Uterus (tissue), 4 donors: ENCODE data around the gene KRTAP5-2. TPM values are rescaled to one million over a fixed set of nuclear protein-coding genes. Genes with fewer than 3 reads are reported as not detected.

Source experiments
- DNase-seq, 2 donors: peaks; one replicate each; pipeline ENCODE4 v3.0.0-alpha.2; 2019 to 2020
- H3K27ac ChIP-seq, 2 donors: fragments of 200-600 bp; sonication (generic); 1 replicate in 1 of 2; 2 replicates in 1 of 2; pipeline ENCODE4 v1.5.1; 2016 to 2018
- H3K27me3 ChIP-seq, 2 donors: fragments of 200-600 bp; sonication (generic); one replicate each; pipeline ENCODE4 v1.5.1; 2018 to 2019; ENCODE audit warnings: control low read depth in 1 of 2
- H3K36me3 ChIP-seq, 2 donors: fragments of 200-600 bp; sonication (generic); one replicate each; pipeline ENCODE4 v1.5.1; 2019; ENCODE audit warnings: control low read depth in 1 of 2
- H3K4me1 ChIP-seq, 2 donors: fragments of 200-600 bp; sonication (generic); one replicate each; pipeline ENCODE4 v1.5.1; 2018 to 2019; ENCODE audit warnings: control low read depth in 1 of 2
- H3K4me3 ChIP-seq, 2 donors: fragments of 200-600 bp; sonication (generic); 1 replicate in 1 of 2; 2 replicates in 1 of 2; pipeline ENCODE4 v1.5.1; 2018 to 2019; ENCODE audit warnings: mild to moderate bottlenecking in 1 of 2
- H3K9me3 ChIP-seq, 2 donors: fragments of 200-600 bp; sonication (generic); one replicate each; pipeline ENCODE4 v1.5.1; 2019; ENCODE audit warnings: control low read depth in 1 of 2
- POLR2A ChIP-seq, 2 donors: fragments of 450-650 bp; IDR thresholded peaks; one replicate each; pipeline ENCODE4 v1.6.1; 2016; ENCODE audit warnings: antibody characterized with exemption in 2 of 2, mild to moderate bottlenecking in 1 of 2, moderate library complexity in 1 of 2
- intact Hi-C: fragments of 100-400 bp; cut with DNase I; formaldehyde crosslinking; loops from one replicate; pipeline ENCODE4 v1.15.1; 2023; ENCODE audit warnings: low total_unique reads
- total RNA-seq, 4 donors: library from RNA; depleted of rRNA in 3 of 4; stranded (reverse); fragments of >200 nt in 3 of 4; gene quantifications; one replicate each; pipeline versions ENCODE4 v1.1.0 to v1.2.4, GENCODE V29; 2014 to 2023
- TF ChIP-seq, protein P1 (sequence below), 4 experiments: fragments of 200-600 bp in 2 of 4; fragments of 450-650 bp in 2 of 4; sonication (generic) in 2 of 4; IDR thresholded peaks; one replicate each; pipeline ENCODE4 v1.5.1; 2016 to 2019; ENCODE audit warnings: antibody characterized with exemption in 4 of 4, mild to moderate bottlenecking in 2 of 4, moderate library complexity in 1 of 4
- donor health status: DM: yes; HTN: yes; CAD: no.

KRTAP5-2 gene
- total RNA-seq, 4 donors from 2014 or later, result not detected

DNA sequence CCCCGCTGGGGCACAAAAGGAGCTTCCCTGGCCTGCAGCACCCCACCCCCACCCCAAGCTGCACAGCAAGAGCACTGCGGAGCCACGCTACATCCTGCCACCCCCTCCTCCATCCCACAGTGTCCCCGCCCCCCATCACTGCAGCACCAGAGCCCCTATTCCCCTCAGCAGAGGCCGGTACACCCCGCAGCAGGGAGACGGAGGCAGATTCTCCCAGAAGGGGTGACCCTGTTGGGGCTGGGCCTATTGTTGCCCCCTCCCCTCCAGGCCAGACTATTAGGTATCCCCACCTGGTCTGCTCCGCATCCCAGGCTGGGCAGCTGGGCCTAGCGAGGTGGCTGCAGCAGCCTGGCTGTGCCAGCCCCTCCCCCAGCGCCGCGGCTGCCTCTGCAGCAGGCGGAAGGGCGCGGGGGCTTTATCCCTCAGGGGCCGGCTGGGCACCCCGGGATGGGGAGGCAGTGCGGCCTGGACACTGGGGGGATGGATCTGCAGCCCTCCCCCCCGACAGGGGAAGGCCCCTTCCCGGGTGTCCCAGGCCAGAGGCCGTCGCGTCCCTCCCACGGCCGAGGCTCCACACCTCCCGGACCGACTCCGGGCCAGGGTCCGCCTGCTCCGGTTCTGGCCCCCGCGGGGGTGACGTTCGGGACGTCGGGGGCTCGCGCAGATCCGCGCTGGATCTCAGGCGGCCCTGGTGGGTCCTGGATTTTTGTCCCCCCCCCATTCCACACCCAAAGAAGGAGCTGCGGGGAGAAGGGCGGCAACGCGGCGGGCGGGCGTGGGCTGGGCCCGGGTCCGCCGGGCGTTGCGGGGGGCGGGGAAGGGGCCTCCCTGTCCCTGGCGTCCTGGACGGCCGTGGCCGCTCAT is 27.0 kb downstream of the KRTAP5-2 start:
- TF ChIP-seq POLR2A (IDR thresholded peaks at IDR 0.05), result peak in 1 of 2 donors; percentile 33
- TF ChIP-seq, protein P1, sequence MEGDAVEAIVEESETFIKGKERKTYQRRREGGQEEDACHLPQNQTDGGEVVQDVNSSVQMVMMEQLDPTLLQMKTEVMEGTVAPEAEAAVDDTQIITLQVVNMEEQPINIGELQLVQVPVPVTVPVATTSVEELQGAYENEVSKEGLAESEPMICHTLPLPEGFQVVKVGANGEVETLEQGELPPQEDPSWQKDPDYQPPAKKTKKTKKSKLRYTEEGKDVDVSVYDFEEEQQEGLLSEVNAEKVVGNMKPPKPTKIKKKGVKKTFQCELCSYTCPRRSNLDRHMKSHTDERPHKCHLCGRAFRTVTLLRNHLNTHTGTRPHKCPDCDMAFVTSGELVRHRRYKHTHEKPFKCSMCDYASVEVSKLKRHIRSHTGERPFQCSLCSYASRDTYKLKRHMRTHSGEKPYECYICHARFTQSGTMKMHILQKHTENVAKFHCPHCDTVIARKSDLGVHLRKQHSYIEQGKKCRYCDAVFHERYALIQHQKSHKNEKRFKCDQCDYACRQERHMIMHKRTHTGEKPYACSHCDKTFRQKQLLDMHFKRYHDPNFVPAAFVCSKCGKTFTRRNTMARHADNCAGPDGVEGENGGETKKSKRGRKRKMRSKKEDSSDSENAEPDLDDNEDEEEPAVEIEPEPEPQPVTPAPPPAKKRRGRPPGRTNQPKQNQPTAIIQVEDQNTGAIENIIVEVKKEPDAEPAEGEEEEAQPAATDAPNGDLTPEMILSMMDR (IDR thresholded peaks at IDR 0.05), result no peak
- DNase-seq, result peak in 1 of 2 donors; percentile 29
- Histone ChIP-seq H3K27me3 (peaks cover 0 to 5% of the 10 kb centered on the region in 2 donors), H3K27ac (peak overlapping the region; percentile 58 to 78), H3K4me1 (peaks cover 0 to 36% of the 10 kb centered on the region in 2 donors), H3K4me3 (peak overlapping the region; percentile 38 to 53), H3K36me3 (no peaks in the 10 kb centered on the region), H3K9me3 (no peaks in the 10 kb centered on the region)
- intact Hi-C loops, result no loop called here

DNA sequence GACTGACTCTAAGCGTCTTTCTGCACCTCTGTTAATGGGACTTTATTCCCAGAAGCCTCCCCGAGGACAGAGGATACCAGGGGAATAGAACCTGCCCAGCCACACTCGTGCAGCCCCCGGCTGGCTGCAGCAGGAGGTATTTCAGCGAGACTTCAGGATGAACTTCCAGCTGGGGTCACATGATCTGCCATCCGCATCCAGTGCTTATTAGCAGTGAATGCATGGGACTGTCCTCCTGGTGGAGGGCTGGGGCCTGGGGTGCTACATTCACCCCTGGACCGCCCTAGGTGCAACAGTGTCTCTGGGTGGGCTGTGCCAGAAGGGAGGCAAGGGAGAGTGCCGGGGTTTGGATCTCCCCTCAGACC is 27.6 kb downstream of the KRTAP5-2 start:
- intact Hi-C loops, result no loop called here
- peak overlapping the region; percentile 38 to 53 for H3K4me3 ChIP-seq
- H3K27ac ChIP-seq, result peak overlapping the region; percentile 58 to 78

DNA sequence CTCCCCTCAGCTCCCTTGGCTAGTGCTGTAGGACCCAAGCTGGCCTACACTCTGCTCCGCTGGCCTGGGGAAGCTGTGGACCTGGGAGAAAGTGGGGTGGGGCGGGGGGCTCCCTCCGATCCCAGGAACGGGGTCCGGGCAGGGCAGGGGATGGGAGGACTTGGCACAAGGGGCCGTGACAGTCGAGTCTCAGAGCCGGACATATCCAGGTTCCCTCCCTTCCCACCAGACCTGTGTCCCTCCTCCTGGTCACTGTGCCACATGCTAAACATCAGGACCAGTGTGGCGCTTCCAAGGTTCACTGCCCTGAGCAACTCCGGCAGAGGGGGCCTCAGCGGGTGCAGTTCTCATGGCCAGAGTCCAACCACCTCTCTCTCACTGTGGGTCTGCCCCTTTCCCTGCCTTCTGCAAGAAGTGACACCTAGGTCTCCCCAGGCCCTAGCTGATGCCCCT is 28.1 kb downstream of the KRTAP5-2 start:
- intact Hi-C loops, result no loop called here
- TF ChIP-seq POLR2A (IDR thresholded peaks at IDR 0.05), result no peak
- TF ChIP-seq, protein P1 (IDR thresholded peaks at IDR 0.05), result no peak
- Histone ChIP-seq H3K36me3 (no peaks in the 10 kb centered on the region), H3K4me1 (peaks cover 0 to 36% of the 10 kb centered on the region in 2 donors), H3K27me3 (peaks cover 0 to 5% of the 10 kb centered on the region in 2 donors), H3K27ac (peak overlapping the region; percentile 58 to 78), H3K4me3 (no peak overlapping the region), H3K9me3 (no peaks in the 10 kb centered on the region)
- no peak for DNase-seq

More for the DNA sequence above, 27.6 kb downstream of the KRTAP5-2 start:
- no peaks in the 10 kb centered on the region for H3K36me3 ChIP-seq
- H3K9me3 ChIP-seq, result no peaks in the 10 kb centered on the region
- H3K27me3 ChIP-seq, result peaks cover 0 to 5% of the 10 kb centered on the region in 2 donors
- TF ChIP-seq, protein P1 (IDR thresholded peaks at IDR 0.05), result no peak
- TF ChIP-seq POLR2A (IDR thresholded peaks at IDR 0.05), result no peak
- peaks cover 0 to 36% of the 10 kb centered on the region in 2 donors for H3K4me1 ChIP-seq
- peak in 1 of 2 donors; percentile 18 for DNase-seq

DNA sequence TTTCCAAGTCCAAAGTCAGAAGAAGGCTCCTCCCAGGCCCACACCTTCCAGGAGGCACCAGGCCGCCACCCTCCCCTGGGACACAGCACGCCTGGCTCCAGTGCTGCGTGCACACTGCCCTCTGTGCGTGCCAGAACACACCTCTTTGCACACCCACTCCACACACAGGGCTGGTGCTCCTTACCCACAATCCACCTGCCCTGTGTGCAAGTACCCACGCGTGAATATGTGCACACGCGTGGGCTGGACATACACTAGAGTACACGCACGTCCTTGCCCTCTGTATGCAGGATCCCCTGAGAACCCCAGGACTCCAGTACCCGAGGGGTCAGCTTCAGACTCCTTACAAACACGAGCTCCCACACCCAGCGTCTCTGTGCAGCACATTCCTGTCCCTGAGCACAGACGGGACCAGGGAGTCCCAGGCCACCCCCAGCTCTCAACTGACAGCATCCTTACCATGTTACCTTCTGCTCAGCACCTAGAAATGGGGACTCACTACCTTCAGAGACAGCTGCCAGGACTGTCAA is 28.8 kb downstream of the KRTAP5-2 start:
- Histone ChIP-seq H3K9me3 (no peaks in the 10 kb centered on the region), H3K27me3 (peaks cover 0 to 5% of the 10 kb centered on the region in 2 donors), H3K36me3 (no peaks in the 10 kb centered on the region), H3K4me3 (no peak overlapping the region), H3K4me1 (peaks cover 0 to 34% of the 10 kb centered on the region in 2 donors), H3K27ac (no peak overlapping the region)
- no peak for TF ChIP-seq POLR2A (IDR thresholded peaks at IDR 0.05)
- TF ChIP-seq, protein P1 (IDR thresholded peaks at IDR 0.05), result no peak
- intact Hi-C loops, result no loop called here
- no peak for DNase-seq

DNA sequence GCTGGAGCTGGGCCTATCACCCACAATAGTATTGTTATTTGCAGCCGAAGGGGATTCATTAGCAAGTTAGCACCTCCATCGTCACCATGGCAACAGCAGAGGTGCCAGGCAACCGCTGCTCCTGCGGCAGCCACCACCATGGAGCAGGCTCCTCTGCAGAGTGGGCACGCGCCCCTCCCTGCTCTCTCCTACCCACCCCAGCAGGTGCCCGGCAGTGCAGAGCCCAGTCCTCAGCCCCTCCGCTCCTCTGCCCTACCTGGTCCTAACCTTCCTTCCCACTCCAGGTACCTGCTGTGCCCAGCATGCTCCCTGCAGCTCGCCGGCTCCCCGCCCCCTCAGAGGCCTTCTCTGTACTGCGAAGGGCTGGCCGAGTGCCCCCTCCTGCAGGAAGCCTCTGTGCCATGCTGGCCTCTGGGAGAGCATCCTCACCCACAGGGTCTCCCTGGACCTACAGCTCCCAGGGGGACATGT is 29.6 kb downstream of the KRTAP5-2 start:
- Histone ChIP-seq H3K27ac (no peak overlapping the region), H3K4me3 (no peak overlapping the region), H3K9me3 (no peaks in the 10 kb centered on the region), H3K27me3 (peaks cover 0 to 5% of the 10 kb centered on the region in 2 donors), H3K4me1 (peaks cover 0 to 33% of the 10 kb centered on the region in 2 donors), H3K36me3 (no peaks in the 10 kb centered on the region)
- DNase-seq, result no peak
- intact Hi-C loops, result no loop called here
- TF ChIP-seq, protein P1 (IDR thresholded peaks at IDR 0.05), result no peak
- no peak for TF ChIP-seq POLR2A (IDR thresholded peaks at IDR 0.05)
